HCT116 (cell line): Measurements from ENCODE around the gene CDK18.

Experiments
- CEBPB ChIP-seq: IDR thresholded peaks from 2 replicates; pipeline ENCODE4 v1.6.1; 2012; ENCODE audit warnings: low read depth
- EGR1 ChIP-seq: IDR thresholded peaks from 2 replicates; pipeline ENCODE4 v1.6.1; 2012; ENCODE audit warnings: low read depth
- EZH2 ChIP-seq: fragments of 200-600 bp; sonication (generic); IDR thresholded peaks from 2 replicates; pipeline ENCODE4 v1.6.1; 2017; ENCODE audit warnings: antibody characterized with exemption, mixed run types
- EZH2phosphoT487 ChIP-seq: fragments of 200-600 bp; IDR thresholded peaks from 2 replicates; pipeline ENCODE4 v1.6.1; 2018; ENCODE audit warnings: antibody characterized with exemption, borderline replicate concordance
- JUND ChIP-seq: IDR thresholded peaks from 2 replicates; pipeline ENCODE4 v1.6.1; 2012
- POLR2A ChIP-seq: IDR thresholded peaks from 2 replicates; pipeline ENCODE4 v1.7.0; 2011; ENCODE audit warnings: borderline replicate concordance; ENCODE audit not compliant: insufficient read depth, insufficient read length; ENCODE audit errors: extremely low read depth
- POLR2AphosphoS5 ChIP-seq: IDR thresholded peaks from 2 replicates; pipeline ENCODE4 v1.6.1; 2011; ENCODE audit warnings: mild to moderate bottlenecking, low read depth, low read length, moderate library complexity
- SIN3A ChIP-seq: IDR thresholded peaks from 2 replicates; pipeline ENCODE4 v1.6.1; 2012; ENCODE audit warnings: low read depth
- ZFX ChIP-seq: fragments of 450-650 bp; IDR thresholded peaks from 2 replicates; pipeline ENCODE4 v1.6.1; 2017
- ZNF274 ChIP-seq: fragments of 200-500 bp; sonication (Bioruptor generic); IDR thresholded peaks from 2 replicates; pipeline ENCODE4 v1.6.1; 2014; ENCODE audit warnings: mild to moderate bottlenecking, low read depth, low read length, inconsistent platforms
- TF ChIP-seq, protein P1 (sequence below), 3 experiments: fragments of 200-600 bp in 1 of 3; sonication (generic) in 1 of 3; IDR thresholded peaks in 2 of 3; conservative IDR thresholded peaks in 1 of 3; 2 replicates each; pipeline ENCODE4 v1.5.1; 2012 to 2017; ENCODE audit warnings: low read depth in 2 of 3, low read length in 2 of 3, antibody characterized with exemption in 1 of 3, borderline replicate concordance in 1 of 3, control low read depth in 1 of 3, mild to moderate bottlenecking in 1 of 3, mixed read lengths in 1 of 3, mixed run types in 1 of 3, moderate library complexity in 1 of 3; ENCODE audit not compliant: insufficient read depth in 1 of 3
- TF ChIP-seq, protein P2 (sequence below): IDR thresholded peaks from 2 replicates; pipeline ENCODE4 v1.6.1; 2012; ENCODE audit warnings: low read depth
- TF ChIP-seq, protein P3 (sequence below): IDR thresholded peaks from 2 replicates; pipeline ENCODE4 v1.6.1; 2012

DNA sequence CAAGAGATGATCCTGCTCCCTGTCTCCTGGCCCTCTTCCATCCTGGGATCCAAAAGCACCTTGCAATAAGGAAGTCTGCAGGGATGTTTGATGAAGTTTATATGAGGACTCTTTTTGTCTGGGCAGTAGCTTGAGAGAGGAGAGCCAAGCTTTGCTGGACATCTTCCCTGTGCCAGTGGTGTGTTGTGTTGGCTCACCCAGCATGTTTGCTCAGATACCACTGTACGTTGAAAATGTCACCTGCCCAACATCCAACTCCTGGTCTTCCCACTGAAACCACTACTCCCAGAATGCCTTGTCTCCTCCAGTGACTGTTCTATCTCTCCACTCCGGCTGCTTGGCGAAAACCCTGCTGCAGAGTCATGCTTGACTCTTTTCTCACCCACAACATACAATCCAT, 12.8 kb downstream of the CDK18 start:
- TF ChIP-seq, protein P1, sequence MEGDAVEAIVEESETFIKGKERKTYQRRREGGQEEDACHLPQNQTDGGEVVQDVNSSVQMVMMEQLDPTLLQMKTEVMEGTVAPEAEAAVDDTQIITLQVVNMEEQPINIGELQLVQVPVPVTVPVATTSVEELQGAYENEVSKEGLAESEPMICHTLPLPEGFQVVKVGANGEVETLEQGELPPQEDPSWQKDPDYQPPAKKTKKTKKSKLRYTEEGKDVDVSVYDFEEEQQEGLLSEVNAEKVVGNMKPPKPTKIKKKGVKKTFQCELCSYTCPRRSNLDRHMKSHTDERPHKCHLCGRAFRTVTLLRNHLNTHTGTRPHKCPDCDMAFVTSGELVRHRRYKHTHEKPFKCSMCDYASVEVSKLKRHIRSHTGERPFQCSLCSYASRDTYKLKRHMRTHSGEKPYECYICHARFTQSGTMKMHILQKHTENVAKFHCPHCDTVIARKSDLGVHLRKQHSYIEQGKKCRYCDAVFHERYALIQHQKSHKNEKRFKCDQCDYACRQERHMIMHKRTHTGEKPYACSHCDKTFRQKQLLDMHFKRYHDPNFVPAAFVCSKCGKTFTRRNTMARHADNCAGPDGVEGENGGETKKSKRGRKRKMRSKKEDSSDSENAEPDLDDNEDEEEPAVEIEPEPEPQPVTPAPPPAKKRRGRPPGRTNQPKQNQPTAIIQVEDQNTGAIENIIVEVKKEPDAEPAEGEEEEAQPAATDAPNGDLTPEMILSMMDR (IDR thresholded peaks at IDR 0.05 in 2 of 3, conservative IDR thresholded peaks at IDR 0.05 in 1 of 3; ENCODE audit: borderline replicate concordance in 1 of 3, insufficient read depth in 1 of 3, low read depth in 2 of 3, low read length in 2 of 3), result no peak
- TF ChIP-seq SIN3A, result no peak
- TF ChIP-seq EZH2, result no peak
- TF ChIP-seq CEBPB, result no peak
- TF ChIP-seq, protein P2, sequence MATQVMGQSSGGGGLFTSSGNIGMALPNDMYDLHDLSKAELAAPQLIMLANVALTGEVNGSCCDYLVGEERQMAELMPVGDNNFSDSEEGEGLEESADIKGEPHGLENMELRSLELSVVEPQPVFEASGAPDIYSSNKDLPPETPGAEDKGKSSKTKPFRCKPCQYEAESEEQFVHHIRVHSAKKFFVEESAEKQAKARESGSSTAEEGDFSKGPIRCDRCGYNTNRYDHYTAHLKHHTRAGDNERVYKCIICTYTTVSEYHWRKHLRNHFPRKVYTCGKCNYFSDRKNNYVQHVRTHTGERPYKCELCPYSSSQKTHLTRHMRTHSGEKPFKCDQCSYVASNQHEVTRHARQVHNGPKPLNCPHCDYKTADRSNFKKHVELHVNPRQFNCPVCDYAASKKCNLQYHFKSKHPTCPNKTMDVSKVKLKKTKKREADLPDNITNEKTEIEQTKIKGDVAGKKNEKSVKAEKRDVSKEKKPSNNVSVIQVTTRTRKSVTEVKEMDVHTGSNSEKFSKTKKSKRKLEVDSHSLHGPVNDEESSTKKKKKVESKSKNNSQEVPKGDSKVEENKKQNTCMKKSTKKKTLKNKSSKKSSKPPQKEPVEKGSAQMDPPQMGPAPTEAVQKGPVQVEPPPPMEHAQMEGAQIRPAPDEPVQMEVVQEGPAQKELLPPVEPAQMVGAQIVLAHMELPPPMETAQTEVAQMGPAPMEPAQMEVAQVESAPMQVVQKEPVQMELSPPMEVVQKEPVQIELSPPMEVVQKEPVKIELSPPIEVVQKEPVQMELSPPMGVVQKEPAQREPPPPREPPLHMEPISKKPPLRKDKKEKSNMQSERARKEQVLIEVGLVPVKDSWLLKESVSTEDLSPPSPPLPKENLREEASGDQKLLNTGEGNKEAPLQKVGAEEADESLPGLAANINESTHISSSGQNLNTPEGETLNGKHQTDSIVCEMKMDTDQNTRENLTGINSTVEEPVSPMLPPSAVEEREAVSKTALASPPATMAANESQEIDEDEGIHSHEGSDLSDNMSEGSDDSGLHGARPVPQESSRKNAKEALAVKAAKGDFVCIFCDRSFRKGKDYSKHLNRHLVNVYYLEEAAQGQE, result no peak
- TF ChIP-seq ZNF274, result no peak
- no peak for TF ChIP-seq POLR2A
- no peak for TF ChIP-seq EGR1
- TF ChIP-seq EZH2phosphoT487, result no peak
- TF ChIP-seq POLR2AphosphoS5, result no peak
- no peak for TF ChIP-seq ZFX
- no peak for TF ChIP-seq JUND
- TF ChIP-seq, protein P3, sequence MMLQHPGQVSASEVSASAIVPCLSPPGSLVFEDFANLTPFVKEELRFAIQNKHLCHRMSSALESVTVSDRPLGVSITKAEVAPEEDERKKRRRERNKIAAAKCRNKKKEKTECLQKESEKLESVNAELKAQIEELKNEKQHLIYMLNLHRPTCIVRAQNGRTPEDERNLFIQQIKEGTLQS, result no peak
